ENCODE data around the gene THRSP.
"Not testable (repeated sequence)": the region's sequence is repeated elsewhere in the genome, so short reads cannot be mapped to it uniquely, and the experiment has no call there.

The THRSP gene

DNA sequence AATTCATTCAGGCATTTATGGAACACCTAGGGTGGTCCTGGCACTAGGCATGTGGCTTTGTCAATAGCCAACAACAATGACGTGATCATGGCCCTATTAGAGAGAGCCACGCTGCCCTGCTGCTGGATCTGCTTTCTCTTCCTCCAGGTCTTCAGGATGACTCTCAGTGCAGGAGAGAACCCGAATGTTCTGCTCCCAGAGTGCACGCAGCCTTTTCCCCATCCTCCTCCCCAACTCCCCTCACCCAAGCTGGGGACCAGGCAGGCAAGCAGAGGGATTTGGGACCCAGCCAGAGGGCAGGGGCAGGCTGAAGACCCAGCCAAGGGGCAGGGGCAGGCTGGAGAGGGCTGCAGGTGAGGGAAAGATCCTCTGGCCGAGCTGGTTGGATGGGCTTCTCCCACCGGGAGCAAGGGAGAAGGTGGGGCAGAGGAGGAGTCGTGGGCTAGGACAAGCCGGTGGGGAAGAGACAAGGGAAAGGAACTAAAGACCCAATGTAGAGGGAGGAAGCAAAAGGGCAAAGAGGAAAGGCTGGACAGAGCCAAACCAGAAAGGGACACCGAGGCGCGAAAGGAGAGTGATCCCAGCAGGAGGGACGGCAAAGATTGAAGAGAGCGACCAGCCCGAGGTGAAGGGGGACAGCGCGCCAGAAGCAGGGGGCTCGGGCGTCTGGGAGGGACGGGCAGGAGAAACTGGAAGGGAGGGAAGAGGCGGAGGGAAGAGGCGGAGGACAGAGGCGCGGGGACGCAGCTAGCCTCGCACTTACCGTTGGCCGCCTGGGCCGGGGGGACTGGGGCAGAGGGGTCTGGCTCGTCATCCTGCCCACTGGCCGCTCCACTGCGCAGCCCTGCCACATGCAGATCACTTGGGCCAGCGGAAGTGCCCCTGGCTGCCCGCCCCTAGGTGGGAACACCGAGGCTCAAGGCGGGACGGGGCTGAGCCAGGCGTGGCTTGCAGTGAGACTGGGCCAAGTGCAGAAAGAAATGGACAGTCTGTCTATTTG is 41.0 kb upstream of the THRSP start, which contains the start of gene KCTD14:
Gene KCTD14, minus strand, starts transcription at position 880 of the 1,000 bp plus-strand sequence. Its CDS starts 27 bp downstream, at position 853.
- TF ChIP-seq, protein P1, sequence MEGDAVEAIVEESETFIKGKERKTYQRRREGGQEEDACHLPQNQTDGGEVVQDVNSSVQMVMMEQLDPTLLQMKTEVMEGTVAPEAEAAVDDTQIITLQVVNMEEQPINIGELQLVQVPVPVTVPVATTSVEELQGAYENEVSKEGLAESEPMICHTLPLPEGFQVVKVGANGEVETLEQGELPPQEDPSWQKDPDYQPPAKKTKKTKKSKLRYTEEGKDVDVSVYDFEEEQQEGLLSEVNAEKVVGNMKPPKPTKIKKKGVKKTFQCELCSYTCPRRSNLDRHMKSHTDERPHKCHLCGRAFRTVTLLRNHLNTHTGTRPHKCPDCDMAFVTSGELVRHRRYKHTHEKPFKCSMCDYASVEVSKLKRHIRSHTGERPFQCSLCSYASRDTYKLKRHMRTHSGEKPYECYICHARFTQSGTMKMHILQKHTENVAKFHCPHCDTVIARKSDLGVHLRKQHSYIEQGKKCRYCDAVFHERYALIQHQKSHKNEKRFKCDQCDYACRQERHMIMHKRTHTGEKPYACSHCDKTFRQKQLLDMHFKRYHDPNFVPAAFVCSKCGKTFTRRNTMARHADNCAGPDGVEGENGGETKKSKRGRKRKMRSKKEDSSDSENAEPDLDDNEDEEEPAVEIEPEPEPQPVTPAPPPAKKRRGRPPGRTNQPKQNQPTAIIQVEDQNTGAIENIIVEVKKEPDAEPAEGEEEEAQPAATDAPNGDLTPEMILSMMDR (conservative IDR thresholded peaks at IDR 0.05; ENCODE audit: control insufficient read depth, insufficient read depth, low read depth, low read length) = no peak
- DNase-seq (ENCODE audit: low read depth) = no peak
- H3K4me3 ChIP-seq (ENCODE audit: control insufficient read depth, low read depth, low read length) = peak within 1 kb of the TSS; percentile 48

DNA sequence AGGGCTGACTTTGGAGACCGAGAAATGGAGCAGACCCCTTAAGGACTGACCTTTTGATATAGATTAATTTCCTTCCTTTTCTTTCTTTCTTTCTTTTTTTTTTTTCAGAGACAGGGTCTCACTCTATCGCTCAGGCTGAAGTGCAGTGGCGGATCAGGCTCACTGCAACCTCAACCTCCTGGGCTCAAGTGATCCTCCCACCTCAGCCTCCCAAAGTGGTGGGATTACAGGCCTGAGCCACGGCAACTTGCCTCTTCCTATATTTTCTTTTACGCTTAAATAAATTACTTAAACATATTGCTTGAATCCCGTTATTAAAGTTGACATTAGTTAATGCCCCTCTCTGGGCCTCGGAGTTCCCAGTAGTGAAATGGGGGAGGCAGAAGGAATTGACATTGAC is 40.2 kb upstream of the THRSP start:
- DNase-seq (ENCODE audit: low read depth) = no peak
- peak overlapping the region; percentile 48 for H3K4me3 ChIP-seq (ENCODE audit: control insufficient read depth, low read depth, low read length)

DNA sequence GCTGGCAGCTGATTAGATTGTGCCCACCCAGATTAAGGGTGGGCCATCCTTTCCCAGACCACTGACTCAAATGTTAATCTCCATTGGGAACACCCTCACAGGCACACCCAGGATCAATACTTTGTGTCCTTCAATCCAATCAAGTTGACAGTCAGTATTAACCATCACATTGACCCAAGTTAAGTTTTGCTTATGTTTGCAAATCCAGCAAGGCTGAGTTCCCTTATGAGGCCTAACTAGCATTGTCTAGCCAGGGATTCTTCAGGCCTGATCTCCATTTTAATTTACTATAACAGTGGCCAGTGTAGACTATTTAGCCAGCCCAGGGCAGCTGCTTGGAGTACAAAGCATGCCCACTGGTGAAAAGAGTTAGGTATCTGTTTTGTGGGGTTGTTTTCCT is 38.3 kb upstream of the THRSP start:
- H3K4me3 ChIP-seq (ENCODE audit: control insufficient read depth, low read depth, low read length) = no peak overlapping the region
- DNase-seq (ENCODE audit: low read depth) = no peak
- TF ChIP-seq, protein P1 (conservative IDR thresholded peaks at IDR 0.05; ENCODE audit: control insufficient read depth, insufficient read depth, low read depth, low read length) = no peak

More for the DNA sequence above, 40.2 kb upstream of the THRSP start:
- TF ChIP-seq, protein P1 (conservative IDR thresholded peaks at IDR 0.05; ENCODE audit: control insufficient read depth, insufficient read depth, low read depth, low read length) = no peak

DNA sequence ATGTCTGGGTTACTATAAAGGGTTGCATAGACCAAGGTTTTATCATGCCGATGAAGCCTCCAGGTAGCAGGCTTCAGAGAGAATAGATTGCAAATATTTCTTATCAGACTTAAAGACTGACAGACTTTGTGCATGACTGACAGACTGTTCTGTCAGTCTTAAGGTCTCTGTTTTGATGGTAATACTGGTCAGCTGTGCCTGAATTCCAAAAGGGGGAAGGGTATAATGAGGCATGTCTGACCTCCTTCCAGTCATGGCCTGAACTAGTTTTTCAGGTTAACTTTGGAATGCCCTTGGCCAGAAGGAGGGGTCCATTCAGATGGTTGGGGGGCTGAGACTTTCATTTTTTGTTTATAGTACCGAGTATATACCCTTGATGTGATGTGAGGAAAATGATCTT is 35.9 kb upstream of the THRSP start:
- H3K4me3 ChIP-seq (ENCODE audit: control insufficient read depth, low read depth, low read length) = no peak overlapping the region
- DNase-seq (ENCODE audit: low read depth) = no peak
- TF ChIP-seq, protein P1 (conservative IDR thresholded peaks at IDR 0.05; ENCODE audit: control insufficient read depth, insufficient read depth, low read depth, low read length) = no peak

DNA sequence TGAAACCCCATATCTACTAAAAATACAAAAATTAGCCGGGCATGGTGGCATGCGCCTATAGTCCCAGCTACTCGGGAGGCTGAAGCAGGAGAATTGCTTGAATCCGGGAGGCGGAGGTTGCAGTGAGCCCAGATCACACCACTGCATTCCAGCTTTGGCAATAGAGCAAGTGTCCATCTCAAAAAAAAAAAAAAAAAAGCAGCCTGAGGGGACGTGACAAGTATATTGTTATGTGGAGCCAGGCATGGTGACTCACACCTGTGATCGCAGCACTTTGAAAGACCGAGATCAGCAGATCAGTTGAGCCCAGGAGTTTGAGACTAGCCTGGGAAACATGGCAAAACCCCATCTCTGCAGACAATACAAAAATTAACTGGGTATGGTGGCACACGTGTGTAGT is 35.2 kb upstream of the THRSP start:
- not testable (repeated sequence) for H3K4me3 ChIP-seq (ENCODE audit: control insufficient read depth, low read depth, low read length); DNase-seq (ENCODE audit: low read depth)

DNA sequence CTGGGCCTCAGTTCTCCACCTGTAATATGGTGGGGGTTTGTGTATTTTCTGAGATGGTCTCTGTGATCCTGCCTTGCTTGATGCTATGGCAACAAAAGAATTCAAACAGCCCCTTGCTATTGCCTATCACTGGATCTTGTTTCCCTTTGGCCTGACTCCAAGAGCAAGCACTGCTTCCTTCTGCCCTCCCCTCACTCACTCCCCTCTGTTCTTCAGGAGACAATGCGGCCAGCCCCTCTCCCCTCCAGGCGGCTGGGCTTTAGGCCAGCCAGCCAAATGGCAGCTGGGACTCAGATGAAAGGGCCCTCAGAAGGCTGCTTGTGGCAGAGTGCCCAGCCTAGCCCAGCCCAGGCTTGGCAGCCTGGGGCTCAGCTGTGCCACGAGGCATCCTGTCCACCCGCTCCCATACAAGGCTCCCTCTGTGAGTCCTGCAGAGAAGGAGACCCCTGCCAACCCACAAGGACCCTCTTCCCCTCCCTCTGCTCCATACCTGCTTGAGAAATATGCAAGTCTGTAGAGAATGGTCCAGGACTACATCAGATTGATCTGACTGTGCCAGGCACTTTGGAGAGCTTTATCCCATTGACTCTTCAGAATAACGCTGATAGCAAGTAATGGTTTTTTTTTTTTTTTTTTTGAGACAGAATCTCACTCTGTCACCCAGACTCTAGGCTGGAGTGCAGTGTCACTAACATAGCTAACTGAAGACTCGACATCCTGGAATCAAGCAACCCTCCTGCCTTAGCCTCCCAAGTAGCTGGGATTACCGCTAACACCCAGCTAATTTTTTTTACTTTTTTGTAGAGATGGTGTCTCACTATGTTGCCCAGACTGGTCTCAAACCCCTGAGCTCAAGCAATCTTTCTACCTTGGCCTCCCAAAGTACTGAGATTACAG is 33.0 kb upstream of the THRSP start:
- no peak overlapping the region for H3K4me3 ChIP-seq (ENCODE audit: control insufficient read depth, low read depth, low read length)
- TF ChIP-seq, protein P1 (conservative IDR thresholded peaks at IDR 0.05; ENCODE audit: control insufficient read depth, insufficient read depth, low read depth, low read length) = no peak
- no peak for DNase-seq (ENCODE audit: low read depth)

All from fibroblast of mammary gland (primary cell).